NCI-H510A treated with DMSO at 0.1 percent for 48 hours (cell line): Measurements from ENCODE around the gene ZBTB47.

Source experiments
- DNase-seq: peaks from one replicate; lab custom pipeline; 2025; lab: John Stamatoyannopoulos, UW

Gene ZBTB47

DNA sequence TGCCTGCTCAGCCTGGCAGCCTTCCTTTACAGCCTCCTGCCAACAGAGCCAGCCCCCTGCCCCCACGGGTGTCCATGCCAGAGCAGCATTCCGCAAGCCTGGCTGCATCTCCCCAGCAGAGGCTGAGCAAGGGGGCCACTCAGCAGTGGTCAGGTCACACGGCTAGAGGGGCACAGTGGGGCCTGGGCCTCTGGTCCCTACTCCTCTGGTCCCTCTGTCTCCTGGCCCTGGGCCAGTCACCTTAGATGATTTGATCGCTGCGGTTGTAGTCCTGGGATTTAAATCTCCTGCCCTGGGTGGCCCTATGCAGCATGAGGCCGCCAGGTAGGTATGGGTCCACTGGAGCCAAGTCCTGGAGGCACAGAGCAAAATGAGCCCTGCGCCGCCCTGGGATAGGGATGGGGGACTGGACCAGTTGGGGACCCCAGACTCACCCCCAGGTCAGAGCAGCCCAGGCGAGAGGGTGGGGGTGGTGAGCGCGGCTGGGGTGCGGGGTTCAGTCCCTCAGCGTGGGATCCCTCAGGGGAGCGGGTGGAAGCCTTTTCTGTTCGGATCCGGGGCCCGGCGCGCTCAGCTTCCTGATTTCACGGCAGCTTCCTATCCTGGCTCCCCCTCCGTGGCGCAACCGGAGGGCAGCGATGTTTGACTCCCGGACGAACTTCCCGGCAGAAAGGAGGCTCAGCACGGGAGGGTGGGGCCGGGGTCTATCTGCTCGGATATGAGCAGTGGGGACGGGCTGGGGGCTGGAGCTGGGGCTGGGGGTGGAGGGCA, at the start of gene ZBTB47:
Gene ZBTB47 (plus strand): TSS at position 138 of the 771 bp plus-strand sequence. CDS start 4,659 bp downstream, outside the sequence.
- DNase-seq, result no peak

DNA sequence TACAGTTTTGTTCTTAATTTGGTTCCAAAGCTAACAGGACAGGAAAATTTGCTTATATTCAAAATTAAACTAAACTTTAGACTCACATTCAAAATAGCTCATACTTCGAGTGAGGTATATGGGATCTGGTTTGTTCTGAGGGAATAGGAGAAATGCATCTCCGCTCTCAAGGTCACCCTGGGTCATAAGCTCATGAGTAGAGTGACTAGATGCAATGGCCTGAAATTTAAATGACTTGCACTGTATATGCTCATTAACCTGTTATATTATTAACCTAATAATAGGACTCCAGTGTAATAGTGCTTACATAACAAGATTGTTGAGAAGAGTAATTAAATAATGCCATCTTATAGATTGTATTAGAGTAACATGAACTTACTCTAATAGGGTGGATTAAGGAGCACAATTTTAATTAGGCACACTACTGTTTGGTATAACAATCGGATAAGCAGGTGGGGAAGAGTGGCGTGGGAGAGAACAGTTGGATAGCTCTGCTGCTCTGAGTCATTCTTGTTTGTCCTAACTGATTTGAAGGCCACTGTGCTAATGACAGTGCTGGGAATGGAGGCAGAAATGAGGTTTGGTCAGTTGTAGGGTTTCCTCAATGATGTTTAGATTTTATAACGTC, 47.8 kb upstream of the ZBTB47 start:
- no peak for DNase-seq

DNA sequence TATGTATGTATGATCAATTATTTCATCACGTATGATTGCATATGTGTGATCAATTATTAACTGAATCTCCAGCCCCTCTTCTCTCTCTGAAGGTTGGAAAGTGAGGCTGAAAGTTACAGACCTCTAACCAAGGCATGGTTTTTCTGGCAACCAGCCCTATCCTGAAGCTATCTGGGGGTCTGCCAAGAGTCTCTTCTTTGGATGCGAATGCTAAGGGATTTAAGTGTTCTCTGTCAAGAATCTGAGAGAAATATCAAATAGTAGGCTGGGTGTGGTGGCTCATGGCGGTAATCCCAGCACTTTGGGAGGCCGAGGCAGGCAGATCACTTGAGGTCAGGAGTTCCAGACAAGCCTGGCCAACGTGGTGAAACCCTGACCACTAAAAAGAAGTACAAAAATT, 44.9 kb upstream of the ZBTB47 start:
- DNase-seq, result no peak

DNA sequence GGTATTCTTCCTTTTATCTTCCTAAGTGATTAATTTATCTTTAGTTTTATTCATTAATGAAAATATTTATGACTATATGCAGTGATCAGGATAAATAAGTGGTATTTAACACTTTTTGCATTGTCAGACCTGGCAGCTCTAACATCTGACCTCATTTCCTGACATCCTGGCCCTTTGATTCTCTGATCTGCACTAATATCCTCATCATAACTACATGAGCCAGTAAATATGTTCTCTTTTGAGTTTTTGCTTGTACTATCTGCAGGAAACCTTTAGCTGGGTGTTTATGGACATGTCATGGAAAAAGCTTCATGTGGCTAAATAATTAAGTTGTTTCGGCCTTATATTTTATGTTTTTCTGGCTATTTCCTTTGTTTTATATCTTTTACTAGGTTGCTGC, 42.5 kb upstream of the ZBTB47 start:
- DNase-seq, result no peak

- no peak for DNase-seq
These were observed 41.3 kb upstream of the ZBTB47 start for GRCh38 chr3:42612217-42612616.

GRCh38 chr3:42612928-42613327, 40.6 kb upstream of the ZBTB47 start:
- DNase-seq, result no peak

- DNase-seq, result peak; percentile 14
These were observed 40.0 kb upstream of the ZBTB47 start for GRCh38 chr3:42613462-42613861.

DNA sequence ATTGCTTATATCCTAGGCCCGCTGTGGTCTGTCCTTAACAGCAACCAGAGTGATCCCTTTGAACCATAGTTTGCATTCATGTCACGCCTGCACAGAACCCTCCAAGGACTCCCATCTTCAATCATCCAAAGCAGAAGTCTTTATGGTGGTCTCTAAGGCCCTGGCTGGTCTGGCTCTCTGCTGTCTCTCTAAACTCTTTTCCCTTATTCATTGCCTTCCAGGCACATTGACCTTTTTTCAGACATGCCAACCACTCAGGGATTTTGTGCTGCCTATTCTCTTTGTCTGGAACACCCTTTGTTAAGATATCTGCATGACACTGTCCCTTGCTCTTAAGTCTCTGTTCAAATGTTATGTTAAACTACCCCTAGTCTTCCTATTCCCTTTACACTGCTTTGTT, 21.9 kb upstream of the ZBTB47 start:
- no peak for DNase-seq

DNA sequence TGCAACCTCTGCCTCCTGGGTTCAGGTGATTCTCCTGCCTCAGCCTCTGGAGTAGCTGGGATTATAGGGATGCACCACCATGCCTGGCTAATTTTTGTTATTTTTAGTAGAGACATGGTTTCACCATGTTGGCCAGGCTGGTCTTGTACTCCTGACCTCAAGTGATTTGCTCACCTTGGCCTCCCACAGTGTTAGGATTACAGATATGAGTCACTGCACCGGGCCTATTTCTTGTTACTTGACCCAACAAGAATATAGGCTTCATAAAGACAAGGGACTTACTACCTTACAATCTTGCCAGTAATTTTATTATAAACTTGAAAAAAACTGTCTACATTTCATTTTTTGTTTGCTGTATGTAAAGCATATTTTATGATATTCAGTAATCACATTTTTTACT, 21.4 kb upstream of the ZBTB47 start:
- DNase-seq, result no peak

- DNase-seq, result no peak
These were observed 20.0 kb upstream of the ZBTB47 start for GRCh38 chr3:42633544-42633943.

DNA sequence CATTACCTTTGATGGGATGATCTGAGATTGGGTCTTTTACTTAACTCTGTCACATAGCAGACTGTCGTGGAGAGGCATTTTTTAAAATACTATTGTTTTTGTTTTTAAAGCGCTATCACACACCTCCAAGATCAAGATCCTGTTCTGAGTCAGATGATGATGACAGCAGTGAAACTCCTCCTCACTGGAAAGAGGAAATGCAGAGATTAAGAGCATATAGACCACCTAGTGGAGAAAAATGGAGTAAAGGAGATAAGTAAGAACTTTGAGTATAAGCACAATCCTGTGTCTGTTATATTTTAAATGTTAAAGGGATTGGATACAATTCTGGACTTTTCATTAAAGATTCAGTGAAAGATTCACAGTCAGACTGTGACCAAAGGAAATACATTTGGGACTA, 18.4 kb upstream of the ZBTB47 start:
- no peak for DNase-seq

- DNase-seq, result no peak
These were observed 16.5 kb upstream of the ZBTB47 start for GRCh38 chr3:42637001-42637400.

- DNase-seq, result no peak
These were observed 15.1 kb upstream of the ZBTB47 start for GRCh38 chr3:42638339-42638842.

GRCh38 chr3:42639192-42639591, 14.3 kb upstream of the ZBTB47 start:
- DNase-seq, result no peak

GRCh38 chr3:42640129-42640528, 13.4 kb upstream of the ZBTB47 start:
- no peak for DNase-seq

DNA sequence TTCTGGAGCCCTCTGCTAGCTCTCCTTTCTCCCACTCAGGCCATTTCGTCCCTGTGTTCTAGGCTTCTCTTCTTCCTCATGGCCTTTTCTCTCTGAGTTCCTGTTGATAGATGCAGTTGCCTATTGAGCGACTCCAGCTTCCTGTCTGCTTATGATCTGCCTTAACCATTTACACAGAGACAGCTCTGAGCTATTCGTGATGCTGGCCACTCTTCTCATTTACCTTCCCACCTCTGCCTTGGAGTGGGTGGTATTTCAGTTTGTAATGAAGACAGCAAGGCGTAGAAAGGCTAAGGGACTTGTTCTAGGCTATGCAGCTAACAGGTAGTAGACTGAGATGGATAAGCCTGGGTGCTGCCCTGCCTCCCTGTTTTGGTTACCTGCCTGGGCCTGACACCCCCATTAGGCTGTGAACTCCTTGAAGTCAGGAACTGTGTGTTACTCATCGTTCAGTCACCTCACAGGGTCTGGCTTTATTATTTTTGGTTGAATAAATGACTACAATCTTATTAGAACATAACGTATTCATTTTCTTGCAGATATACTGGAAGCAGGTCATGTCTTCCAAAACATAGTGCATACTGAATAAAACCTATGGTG, 12.6 kb upstream of the ZBTB47 start:
- no peak for DNase-seq

DNA sequence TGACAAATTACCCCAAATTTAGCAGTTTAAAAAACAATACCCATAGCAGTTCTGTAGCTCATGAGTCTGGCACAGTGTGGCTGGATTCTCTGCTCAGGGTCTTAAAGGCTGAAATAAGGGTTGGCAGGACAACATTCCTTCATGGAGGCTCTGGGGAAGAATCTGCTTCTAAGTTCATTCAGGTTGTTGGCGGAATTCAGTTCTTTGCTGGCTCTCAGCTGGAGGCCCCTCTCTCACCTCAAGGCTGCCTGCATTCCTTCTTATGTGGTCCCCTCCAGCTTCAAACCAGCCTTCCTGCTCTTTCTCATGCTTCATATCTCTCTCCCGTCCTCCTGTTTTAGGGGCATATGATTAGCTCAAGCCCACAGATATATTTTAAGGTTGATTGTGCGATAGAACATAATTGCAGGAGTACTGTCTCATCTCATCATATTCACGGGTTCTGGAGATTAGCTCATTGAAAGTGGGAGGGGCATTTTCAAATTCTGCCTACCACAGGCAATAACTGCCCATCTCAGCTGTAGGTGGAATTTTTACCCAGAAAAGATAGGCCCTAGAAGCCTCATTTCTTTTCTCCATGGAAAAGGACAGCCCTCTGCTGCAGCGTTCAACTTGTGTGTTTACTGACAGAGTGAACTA, 5.6 kb upstream of the ZBTB47 start:
- no peak for DNase-seq

DNA sequence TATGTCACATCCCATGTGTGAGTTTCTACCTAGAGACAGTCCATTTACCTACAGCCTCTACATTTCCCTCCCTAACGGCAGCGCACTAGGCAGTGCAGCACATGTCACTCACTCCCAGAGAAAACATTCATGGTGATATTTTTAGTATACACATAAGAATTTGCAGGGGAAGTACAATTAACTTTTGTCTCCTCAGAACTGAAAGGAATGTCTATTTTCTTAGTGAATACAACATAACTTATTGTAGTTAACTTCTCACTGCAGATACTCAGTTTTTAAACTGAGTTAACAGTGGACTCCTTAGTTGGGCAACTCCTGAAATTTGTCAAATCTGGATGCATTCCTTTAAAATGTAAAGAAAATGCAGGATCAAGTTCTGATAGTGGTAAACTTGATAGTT, 4.5 kb upstream of the ZBTB47 start:
- no peak for DNase-seq

DNA sequence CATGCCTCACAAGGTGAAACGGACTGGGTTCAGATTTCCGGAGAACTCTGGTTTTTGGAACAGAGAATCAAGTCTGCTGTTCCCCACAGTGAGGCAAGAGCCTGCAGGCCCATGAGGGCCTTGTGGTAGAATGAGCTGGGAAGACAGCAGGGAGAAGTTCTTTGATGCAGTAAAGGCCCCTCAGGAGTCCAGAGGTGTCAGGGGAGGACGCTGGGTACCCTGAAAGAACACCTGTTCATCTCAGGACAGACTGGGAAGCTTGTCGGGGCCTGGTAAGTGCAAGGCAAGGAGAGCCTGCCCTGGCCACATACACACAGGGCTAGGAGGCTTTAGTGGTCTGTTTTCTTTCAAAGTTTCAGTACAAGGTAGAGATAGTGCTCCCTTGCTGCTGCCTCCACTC, 3.7 kb upstream of the ZBTB47 start:
- DNase-seq, result no peak

DNA sequence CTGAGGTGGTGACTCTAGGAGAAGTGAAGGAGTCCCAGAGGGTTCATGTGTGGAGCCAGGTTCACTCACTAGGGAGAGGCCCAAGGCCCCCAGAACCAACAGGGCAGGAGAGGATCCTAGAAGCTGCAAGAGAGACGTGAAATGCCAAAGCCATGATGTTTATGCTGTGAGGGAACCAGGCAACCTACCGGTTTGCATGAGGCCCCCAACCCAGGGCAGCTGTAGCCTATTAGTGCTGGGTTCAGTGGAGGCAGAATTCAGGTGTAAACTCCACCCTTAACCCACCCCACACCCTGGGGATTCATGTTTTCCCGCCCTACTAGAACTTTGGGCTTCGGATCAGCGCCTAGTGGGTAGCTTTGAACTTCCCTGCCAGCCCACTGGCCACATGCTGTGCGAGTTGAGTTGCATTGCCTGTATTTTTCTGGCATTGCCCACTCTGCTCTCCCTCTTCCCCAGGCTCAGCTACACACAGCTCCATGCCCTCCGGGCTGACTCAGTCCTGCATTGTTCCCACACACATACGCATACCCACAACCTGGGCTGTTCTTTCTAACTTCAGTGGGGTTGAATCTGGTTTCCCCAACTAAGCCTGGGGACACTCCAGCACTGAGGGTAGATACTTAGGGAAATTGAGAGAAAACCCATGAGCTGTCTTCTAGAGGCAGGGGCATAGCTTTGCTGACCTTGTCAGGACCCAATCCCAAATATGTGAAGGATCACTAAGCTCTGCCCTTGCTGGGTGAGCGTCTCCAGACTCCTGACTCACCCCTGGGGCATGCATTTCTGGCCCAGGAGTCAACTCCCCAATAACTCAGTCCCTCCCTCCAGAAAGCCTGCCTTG, 2.0 kb upstream of the ZBTB47 start:
- no peak for DNase-seq

DNA sequence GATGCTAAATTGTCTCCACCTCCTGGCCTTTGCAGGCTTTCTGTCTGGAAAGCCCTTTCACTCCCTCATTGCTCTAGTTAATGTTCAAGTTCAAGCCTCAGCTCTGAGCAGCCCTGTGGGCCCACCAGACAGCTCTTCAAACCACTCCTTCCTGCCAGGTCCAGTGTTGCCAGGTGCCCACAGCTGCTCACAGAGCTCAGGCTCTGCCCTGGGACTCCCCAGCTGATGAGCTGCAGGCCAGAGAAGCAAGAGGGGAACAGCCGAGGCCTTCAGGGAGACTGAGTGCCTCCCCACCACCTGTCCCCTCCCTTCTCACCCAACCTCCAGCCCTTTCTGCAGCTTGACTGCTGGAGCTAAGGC, 1.3 kb upstream of the ZBTB47 start:
- DNase-seq, result no peak
